GM18499 (cell line): ENCODE results near the gene TNRC6C.

Source experiments
- ATAC-seq: cut with Tn5 transposase; IDR thresholded peaks from one replicate; pipeline ENCODE4 v1.9.1; 2021; ENCODE audit warnings: moderate number of reproducible peaks; ENCODE audit not compliant: insufficient read depth, unreplicated experiment

Gene TNRC6C

DNA sequence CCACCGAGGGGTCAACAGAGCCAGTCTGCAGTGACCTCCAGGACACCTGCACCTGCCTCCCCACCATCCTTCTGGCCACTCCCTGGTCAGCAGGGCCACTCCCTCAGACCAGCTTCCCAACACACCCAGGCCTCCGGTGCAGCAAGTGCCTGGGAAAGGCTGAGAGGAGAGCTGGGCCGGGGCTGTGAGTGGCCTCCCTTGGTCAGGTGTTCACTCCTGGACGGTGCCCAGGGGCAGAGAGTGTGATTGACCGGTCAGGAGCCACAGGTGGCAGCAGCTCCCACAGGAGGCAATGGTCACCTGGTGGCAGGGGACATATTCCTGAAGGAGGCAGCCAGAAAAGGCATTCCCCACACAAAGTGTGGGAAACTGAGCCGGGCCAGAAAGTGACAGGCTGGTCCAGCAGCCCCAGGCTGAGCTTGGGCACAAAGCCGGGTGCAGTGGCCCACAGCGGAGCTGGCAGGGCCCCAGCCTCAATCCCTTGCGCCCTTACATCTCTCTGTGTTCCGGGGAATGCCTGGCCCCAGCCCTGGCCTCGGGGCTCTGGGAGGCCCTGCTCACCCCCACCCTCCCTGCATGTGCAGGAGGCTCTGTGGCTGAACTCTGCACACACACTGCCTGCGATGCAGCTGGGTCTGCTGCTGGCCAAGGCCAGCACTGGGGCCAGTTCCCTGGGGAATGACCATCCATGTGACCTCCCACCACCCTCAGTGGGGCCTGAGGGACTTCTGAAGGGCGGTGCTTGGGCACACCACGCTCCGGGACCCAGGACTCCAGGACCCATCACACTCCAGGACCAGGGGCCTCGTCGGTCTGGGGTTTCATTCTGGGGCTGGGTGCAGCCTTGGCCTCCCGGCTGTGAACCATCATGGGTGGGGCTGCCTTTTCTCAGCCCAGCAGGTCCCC is 186.5 kb downstream of the TNRC6C start:
- no peak for ATAC-seq

DNA sequence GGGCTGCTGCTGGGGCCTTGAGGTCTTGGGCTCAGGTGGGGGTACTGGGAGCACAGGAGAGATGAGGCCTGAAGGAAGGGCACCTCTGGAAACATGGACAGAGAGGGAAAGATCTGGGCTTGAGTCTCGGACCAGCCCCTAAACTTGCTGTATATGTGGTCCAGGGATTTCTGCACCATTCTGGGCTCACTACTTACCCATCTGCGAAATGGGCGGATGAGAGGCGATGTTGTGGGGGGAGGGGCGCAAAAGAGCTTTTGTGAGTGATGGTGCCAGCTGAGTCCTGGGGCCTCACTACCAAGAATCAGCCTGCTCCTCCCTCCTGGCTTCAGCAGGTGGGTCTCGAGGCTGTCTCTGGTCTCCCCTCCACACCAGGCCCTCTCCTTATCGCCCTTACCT is 188.0 kb downstream of the TNRC6C start:
- no peak for ATAC-seq

DNA sequence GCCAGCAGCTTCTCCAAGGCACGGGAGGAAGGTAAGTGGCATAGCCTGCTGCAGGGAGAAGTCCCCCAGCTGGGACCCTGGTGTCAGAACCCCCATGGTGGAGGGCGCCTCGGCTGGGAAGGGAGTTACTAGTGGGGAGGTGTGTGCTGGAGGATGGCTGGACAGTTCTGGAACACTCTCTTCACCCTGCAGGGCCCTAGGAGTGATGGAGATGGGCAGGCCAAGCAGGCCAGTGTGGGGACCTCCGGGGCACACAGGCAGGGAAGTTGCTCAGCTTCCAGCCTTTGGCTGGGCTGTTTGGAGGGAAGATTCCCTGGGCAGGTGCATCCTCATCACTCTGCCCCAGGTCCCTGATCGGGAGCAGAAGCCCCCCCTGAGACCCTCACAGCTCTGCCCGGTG is 188.4 kb downstream of the TNRC6C start:
- no peak for ATAC-seq

DNA sequence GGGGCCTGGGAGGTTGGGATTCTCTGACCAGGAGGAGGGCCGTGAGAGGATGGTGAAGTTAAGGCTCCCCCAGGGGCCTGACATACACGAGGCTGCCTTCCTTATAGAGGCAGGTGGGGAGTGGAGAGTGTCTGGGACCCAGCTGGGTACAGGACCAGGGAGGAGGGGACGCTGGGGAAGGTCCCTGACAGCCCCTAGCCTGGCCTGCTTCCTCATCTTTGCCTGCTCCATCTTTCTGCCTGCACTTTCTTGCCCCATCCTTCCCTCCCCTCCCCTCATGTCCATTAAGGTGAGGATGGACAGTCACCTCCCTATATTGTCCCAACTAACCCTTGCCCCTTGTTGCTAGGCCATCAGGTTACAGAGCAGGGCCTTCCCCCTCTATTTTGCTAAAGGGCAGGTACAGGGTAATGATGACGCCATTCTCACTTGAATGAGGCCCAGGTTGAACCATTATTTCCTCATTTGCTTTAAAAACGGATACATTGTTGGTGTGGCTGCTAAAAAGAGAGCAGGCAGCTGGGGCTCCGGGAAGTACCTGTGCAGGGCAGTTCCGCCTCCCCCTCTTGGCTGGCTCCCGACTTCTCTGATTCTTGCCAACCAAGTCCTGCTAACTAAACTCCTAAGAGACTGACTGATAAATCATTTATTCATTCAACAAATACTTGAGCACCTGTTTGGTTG is 189.0 kb downstream of the TNRC6C start:
- ATAC-seq = no peak

DNA sequence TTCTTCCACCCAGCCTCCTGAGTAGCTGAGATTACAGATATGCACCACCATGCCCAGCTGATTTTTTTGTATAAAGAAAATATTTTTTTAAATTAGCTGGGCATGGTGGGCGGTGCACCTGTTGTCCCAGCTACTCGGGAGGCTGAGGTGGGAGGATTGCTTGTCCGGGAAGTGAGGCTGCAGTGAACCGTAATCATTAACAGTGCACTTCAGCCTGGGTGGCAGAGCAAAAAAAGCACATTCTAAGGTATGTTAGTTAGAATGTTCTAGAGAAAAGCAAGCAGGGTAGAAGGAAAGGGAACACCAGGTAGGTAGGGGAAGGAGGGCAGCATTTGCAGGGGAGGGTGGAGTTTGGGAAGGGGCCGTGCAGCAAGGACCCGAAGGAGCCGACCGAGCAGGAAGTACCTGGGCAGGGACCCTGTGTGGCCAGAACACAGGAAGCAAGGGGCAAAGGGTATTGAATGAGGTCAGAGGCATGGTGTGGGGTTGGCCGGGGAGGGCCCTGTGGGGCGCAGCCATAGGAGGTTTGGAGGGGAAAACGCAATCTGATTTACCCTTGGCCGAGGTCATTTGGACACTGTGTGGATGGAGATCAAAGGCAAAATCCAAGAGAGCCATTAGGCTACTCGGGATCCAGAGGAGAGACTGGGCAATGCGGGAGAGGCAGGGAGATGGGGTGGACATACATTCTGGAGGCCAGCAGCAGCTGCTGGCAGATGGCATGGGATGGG is 189.9 kb downstream of the TNRC6C start:
- no peak for ATAC-seq

DNA sequence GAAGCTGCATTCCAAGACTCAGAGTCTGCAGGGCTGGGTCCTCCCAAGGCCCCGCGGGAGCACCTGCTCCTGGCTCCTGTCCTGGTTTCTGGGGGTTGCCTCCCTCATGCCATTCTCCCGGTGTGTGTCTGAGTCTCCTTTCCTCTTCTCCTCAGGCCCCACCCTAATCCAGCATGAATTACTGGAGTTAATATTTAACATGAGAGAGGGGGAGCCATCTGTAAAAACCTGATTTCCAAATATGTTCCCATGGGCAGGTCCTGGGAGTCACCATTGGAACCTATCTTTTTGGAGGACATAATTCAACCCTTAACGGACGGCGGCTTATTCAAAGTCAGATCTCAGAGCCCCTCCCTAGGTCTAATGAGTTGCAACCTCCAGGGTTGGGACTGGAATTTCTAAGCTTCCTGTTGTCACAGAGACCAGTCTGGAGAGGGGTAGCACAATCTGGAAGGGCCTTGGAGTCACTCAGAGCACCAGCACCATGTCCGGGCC is 193.1 kb downstream of the TNRC6C start:
- ATAC-seq = no peak

DNA sequence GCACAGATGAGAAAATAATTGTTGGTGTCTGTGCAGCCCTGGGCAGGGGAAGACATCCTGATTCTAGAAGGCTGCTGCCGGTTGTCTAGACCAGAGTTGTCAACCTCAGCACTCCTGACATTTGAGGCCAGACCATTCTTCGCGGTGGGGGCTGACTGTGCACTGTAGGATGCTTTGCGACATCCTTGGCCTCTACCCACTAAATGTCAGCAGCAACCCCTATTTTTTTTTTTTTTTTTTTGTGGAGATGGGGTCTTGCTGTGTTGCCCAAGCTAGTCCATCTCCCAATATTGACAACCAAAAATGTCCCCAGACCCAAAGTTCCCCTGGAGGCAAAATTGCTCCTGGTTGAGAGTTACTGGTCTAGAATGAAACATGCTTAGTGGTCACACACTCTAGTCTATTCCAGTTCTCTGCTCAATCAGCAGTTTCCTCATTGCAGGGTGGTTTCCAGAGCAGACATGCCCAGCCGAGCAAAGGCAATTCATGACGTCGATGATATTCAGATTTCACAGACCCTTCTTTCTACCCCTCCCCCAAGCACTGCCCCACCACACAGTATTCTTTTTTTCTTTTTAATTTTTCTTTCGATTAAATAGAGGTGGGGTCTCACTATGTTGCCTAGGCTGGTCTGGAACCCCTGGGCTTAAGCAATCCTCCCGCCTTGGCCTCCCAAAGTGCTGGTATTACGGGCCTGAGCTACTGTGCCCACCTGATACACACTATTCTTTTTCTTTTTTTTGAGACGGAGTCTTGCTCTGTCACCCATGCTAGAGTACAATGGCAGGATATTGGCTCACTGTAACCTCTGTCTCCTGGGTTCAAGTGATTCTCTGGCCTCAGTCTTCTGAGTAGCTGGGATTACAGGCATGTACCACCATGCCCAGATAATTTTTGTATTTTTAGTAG is 196.7 kb downstream of the TNRC6C start:
- ATAC-seq = no peak
